LNCaP clone FGC (cell line): Measurements from ENCODE around the gene CDO1.
"Not testable (repeated sequence)": the region's sequence is repeated elsewhere in the genome, so short reads cannot be mapped to it uniquely, and the experiment has no call there.

Experiments used
- DNase-seq: peaks from one replicate; pipeline ENCODE4 v3.0.0-alpha.2; 2011; ENCODE audit warnings: low read depth
- H3K4me3 ChIP-seq: 2 replicates; pipeline ENCODE4 v1.5.1; 2011; ENCODE audit warnings: mild to moderate bottlenecking, low read depth, low read length, control low read depth
- TF ChIP-seq, protein P1 (sequence below): IDR thresholded peaks from 2 replicates; pipeline ENCODE4 v1.5.1; 2012; ENCODE audit warnings: mild to moderate bottlenecking; ENCODE audit not compliant: control insufficient read depth, insufficient read depth; ENCODE audit errors: extremely low read depth

Gene CDO1

GRCh38 chr5:115815006-115815692 is 1.3 kb downstream of the CDO1 start:
- TF ChIP-seq, protein P1, sequence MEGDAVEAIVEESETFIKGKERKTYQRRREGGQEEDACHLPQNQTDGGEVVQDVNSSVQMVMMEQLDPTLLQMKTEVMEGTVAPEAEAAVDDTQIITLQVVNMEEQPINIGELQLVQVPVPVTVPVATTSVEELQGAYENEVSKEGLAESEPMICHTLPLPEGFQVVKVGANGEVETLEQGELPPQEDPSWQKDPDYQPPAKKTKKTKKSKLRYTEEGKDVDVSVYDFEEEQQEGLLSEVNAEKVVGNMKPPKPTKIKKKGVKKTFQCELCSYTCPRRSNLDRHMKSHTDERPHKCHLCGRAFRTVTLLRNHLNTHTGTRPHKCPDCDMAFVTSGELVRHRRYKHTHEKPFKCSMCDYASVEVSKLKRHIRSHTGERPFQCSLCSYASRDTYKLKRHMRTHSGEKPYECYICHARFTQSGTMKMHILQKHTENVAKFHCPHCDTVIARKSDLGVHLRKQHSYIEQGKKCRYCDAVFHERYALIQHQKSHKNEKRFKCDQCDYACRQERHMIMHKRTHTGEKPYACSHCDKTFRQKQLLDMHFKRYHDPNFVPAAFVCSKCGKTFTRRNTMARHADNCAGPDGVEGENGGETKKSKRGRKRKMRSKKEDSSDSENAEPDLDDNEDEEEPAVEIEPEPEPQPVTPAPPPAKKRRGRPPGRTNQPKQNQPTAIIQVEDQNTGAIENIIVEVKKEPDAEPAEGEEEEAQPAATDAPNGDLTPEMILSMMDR, result no peak
- H3K4me3 ChIP-seq, result no peak overlapping the region
- no peak for DNase-seq

DNA sequence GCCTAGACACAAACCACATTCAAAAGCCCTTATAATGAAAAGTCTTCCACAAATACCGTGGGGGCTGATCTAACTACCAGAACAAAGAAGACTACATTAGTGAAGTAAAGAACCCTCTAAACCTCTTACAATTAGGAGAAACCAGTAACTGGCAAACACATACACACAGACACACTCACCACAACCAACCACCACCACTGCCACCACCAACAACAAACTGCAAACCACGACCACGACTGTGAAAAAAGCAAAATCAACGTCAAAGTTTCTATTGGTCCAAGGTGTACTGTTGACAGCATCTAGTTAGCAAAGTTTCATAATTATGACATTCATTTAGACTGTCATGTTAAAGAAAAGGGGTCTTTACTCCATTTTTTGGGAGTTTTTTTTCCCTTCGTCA is 2.7 kb downstream of the CDO1 start:
- DNase-seq, result no peak
- TF ChIP-seq, protein P1, result no peak
- no peak overlapping the region for H3K4me3 ChIP-seq

DNA sequence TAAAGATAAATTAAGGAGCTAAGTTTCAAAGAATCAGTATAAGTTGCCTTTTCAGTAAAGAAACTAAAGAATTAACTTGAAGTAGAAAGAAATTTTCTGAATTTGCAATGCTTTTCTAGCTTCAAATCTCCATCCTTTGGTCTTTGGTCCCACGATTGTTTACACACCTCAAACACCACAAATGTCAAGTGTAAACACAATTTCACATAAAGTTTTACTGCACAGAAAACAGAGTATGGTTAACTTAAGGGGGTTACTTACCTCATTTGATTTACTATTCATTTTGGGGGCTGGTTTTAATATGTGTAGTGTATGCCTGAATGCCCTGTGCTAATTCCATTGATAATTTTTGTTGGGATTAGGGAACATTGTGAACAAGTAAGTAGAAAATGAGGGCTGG is 4.1 kb downstream of the CDO1 start:
- TF ChIP-seq, protein P1, result no peak
- H3K4me3 ChIP-seq, result no peak overlapping the region
- no peak for DNase-seq

- no peak for DNase-seq
- H3K4me3 ChIP-seq, result no peak overlapping the region
- TF ChIP-seq, protein P1, result no peak
Measured at GRCh38 chr5:115811406-115811805, 5.1 kb downstream of the CDO1 start.

DNA sequence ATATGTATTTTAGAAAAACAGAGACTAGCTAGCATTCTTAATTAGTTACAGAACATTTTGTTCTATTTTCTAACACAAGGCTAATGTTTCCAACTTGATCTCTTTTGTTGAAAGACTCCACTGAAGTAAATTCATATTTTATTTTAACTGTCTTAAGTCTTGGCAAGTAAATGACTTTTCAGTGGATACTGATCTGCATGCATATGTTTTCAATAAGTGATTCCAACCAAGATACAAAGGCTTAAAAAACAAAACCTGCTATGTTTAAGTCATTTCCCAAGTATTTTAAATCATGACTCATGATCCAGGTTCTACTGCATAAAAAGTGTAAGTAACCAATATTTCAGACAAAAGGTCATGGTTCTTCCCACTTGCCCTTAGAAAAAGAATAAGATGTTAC is 5.7 kb downstream of the CDO1 start:
- no peak overlapping the region for H3K4me3 ChIP-seq
- TF ChIP-seq, protein P1, result no peak
- DNase-seq, result no peak

- H3K4me3 ChIP-seq, result no peak overlapping the region
- TF ChIP-seq, protein P1, result no peak
- no peak for DNase-seq
Measured at GRCh38 chr5:115809946-115810345, 6.5 kb downstream of the CDO1 start.

DNA sequence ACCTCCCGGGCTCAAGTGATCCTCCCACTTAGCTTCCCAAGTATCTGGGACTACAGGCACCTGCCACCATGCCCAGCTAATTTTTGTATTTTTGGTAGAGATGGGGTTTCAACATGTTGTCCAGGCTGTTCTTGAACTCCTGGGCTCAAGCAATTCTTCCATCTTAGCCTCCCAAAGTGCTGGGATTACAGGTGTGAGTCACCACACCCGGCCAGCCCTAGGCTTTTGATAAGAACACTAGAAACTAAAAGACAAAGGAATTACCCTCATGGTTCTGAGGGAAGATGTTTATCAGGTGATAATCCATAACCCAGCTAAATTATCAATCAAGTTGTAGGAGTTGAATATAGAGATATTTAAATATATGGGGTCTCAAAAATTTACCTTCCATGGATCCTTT is 8.4 kb downstream of the CDO1 start:
- not testable (repeated sequence) for DNase-seq, H3K4me3 ChIP-seq
